Measurements from ENCODE around the gene NLRP4.
"Not testable (repeated sequence)": the region's sequence is repeated elsewhere in the genome, so short reads cannot be mapped to it uniquely, and the experiment has no call there.

NLRP4 gene

GRCh38 chr19:55898911-55899310, 62.6 kb downstream of the NLRP4 start:
- DNase-seq (ENCODE audit: low spot score) = no peak

DNA sequence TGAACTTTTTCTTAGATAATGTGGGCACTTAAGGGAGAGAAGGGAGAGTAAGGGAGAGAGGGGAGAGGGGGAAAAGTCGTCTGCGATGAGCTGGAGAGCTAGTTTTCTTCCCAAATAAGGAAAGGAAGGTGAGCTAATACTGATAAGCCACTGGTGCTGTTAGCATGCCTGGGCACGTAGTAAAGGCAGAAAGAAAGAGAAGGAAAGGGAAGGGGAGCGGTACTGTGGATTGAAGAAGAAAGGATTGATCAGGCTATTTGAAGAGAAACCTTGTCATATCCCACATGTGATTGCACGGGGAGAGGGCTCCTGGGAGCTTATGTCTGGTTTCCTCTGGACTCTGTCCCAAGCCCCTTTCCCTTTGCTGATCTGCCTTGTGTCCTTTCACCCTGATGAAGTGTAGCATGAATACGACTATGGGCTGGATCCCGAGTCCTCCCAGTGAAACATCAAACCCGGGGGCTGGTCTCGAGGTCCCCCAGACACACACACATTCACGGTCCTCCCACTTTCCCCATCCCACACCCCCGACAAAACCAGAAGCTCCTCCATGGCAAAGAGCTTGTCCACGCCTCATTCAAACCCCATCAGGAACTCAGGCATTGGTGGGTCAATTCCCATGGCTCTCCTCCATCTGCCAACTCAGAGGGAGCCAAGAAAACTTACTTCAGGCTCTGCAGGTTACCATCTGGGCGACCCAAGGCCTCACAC, 65.2 kb downstream of the NLRP4 start:
- no peak for DNase-seq (ENCODE audit: low spot score)

DNA sequence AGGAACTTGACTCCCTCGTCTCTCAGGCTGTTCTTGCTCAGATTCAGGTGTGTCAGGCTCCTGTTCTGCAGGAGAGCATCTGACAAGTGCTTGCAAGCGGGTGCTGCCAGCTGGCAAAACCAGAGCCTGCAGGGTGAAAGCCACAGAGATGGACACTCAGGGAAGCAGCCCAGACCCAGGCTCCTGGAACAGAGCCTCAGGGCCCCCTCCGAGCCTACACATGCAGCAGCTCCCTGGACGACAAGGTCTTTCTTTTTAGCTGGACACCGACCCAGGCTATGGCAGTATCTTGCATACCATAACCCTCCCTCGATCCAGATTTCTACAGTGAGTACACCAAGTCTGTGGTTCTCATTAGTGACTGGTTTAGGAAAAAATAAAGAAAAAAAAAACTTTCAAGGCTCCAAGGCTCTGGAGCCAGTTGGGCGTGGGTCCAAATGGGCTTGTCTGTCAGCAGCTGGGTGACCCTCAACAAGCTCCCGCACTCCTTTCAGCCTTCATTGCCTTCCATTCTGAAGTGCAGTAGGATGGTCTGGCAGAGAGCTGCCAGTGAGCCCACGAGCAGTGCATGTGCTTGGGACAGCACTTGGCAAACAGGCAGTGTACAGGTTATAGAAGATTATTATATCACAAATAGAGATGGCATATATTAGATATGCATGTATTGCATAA, 65.9 kb downstream of the NLRP4 start:
- no peak for DNase-seq (ENCODE audit: low spot score)

DNA sequence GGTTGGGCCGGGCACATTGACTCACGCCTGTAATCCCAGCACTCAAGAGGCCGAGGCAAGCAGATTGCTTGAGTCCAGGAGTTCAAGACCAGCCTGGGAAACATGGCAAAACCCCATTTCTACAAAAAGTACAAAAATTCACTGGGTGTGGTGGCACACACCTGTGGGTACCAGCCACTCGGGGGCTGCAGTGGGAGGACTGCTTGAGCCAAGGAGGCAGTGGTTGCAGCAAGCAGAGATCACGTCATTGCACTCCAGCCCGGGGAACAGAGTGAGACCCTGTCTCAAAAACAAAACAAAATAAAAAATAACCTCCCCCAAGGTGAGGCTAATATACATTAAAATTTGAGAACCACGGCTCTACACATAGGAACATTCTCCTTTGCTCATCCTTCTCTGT, 70.9 kb downstream of the NLRP4 start:
- DNase-seq (ENCODE audit: low spot score) = no peak

GRCh38 chr19:55907746-55908145, 71.4 kb downstream of the NLRP4 start:
- DNase-seq (ENCODE audit: low spot score) = no peak

GRCh38 chr19:55909801-55910200, 73.5 kb downstream of the NLRP4 start:
- DNase-seq (ENCODE audit: low spot score) = no peak

DNA sequence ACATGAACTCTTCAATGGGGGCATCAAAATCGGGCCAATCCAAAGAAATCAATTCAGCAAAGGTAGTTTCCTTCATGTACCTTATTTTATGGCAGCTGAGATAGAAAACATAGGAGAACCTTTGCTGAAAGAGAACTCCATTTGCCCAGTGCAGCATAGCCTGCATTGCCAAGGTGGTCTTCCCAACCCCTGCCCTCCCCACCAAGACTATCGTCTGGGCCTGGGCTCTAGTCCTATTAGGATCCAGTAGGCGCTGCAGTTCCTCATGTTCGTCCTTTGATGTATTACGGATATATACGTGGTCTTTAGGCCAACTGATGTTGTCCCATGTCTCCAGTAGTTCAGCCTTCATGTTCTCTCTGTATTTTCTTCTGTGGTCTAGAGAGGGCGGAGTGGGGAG, 76.6 kb downstream of the NLRP4 start:
- no peak for DNase-seq (ENCODE audit: low spot score)

DNA sequence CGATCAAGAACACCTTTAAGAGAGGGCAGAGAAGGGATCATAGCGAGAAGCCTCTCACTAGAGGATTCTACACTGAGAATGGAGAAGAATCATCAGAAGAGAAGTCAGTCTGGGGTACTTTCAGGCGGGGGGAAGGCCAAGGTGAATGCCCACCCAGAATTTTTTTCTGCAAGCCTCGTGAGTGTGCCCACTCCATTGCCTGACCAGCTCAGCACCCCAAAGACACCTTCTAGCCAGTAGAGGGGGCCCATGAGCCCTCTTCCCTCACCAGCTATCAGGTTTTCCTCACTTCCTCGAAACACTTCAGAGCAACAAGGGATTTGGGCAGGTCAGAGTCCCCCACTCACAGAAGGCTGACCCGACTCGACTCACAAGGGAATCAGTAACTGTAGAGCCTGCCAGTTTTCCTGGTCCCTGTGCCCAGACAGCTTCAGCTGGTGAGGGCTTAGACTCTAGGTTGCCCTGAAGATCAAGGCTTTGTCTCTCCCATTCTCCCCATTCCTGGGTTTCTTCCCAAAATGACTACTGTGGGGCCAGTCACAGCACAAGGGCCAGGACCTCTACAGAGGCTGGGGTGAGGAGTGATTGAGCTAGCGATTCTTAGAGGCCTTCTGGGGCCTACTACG, 77.4 kb downstream of the NLRP4 start:
- no peak for DNase-seq (ENCODE audit: low spot score)

GRCh38 chr19:55923556-55923955, 87.2 kb downstream of the NLRP4 start:
- DNase-seq (ENCODE audit: low spot score) = no peak

GRCh38 chr19:55927991-55928390, 91.7 kb downstream of the NLRP4 start:
- DNase-seq (ENCODE audit: low spot score) = no peak

DNA sequence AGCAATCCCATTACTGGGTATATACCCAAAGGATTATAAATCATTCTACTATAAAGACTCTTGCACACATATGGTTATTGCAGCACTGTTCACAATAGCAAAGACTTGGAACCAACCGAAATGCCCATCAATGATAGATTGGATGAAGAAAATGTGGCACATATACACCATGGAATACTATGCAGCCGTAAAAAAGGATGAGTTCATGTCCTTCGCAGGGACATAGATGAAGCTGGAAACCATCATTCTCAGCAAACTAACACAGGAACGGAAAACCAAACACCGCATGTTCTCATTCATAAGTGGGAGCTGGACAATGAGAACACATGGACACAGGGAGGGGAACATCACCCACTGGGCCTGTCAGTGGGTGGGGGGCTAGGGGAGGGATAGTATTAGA, 92.9 kb downstream of the NLRP4 start:
- DNase-seq (ENCODE audit: low spot score) = not testable (repeated sequence)

GRCh38 chr19:55930996-55931515, 94.7 kb downstream of the NLRP4 start:
- DNase-seq (ENCODE audit: low spot score) = no peak

Data from ecto neural progenitor cell (in vitro differentiated cells).